GM12878 (cell line): Measurements from ENCODE around the gene FOXR2.

Experiments used
- BHLHE40 ChIP-seq, 2 experiments: fragments of 450-650 bp in 1 of 2; IDR thresholded peaks; 2 replicates each; pipeline ENCODE4 v1.6.1; 2011 to 2017; ENCODE audit warnings: low read depth in 2 of 2, borderline replicate concordance in 1 of 2, improper control_type of control experiment in 1 of 2, low read length in 1 of 2, mild to moderate bottlenecking in 1 of 2
- CTCF ChIP-seq, 3 experiments: IDR thresholded peaks in 2 of 3; conservative IDR thresholded peaks in 1 of 3; 2 replicates each; pipeline ENCODE4 v1.5.1; 2011; ENCODE audit warnings: low read depth in 3 of 3, low read length in 3 of 3, mild to moderate bottlenecking in 3 of 3, control low read depth in 2 of 3, moderate library complexity in 2 of 3, inconsistent platforms in 1 of 3, mixed read lengths in 1 of 3; ENCODE audit not compliant: control insufficient read depth in 2 of 3, insufficient read depth in 1 of 3; ENCODE audit errors: extremely low read depth in 1 of 3
- E2F4 ChIP-seq: IDR thresholded peaks from 2 replicates; pipeline ENCODE4 v1.6.1; 2012; ENCODE audit warnings: low read depth, low read length, improper control_type of control experiment
- JUNB ChIP-seq: IDR thresholded peaks from 2 replicates; pipeline ENCODE4 v1.6.1; 2016; ENCODE audit warnings: antibody characterized with exemption, mild to moderate bottlenecking
- MAX ChIP-seq: IDR thresholded peaks from 2 replicates; pipeline ENCODE4 v1.6.1; 2012; ENCODE audit warnings: low read depth, low read length, improper control_type of control experiment
- PML ChIP-seq: IDR thresholded peaks from 2 replicates; pipeline ENCODE4 v1.6.1; 2012; ENCODE audit warnings: low read length, inconsistent platforms
- POLR2AphosphoS5 ChIP-seq: IDR thresholded peaks from 2 replicates; pipeline ENCODE4 v1.6.1; 2011; ENCODE audit warnings: mild to moderate bottlenecking, low read length, inconsistent platforms
- RB1 ChIP-seq: fragments of 450-650 bp; formaldehyde crosslinking; IDR thresholded peaks from 2 replicates; pipeline ENCODE4 v1.6.1; 2017; ENCODE audit warnings: mild to moderate bottlenecking, borderline replicate concordance
- SUZ12 ChIP-seq: fragments of 200-600 bp; sonication (generic); IDR thresholded peaks from one replicate; pipeline ENCODE4 v1.6.1; 2018; ENCODE audit warnings: antibody characterized with exemption, mild to moderate bottlenecking; ENCODE audit not compliant: unreplicated experiment
- USF2 ChIP-seq: IDR thresholded peaks from 2 replicates; pipeline ENCODE4 v1.6.1; 2011; ENCODE audit warnings: low read depth, low read length, improper control_type of control experiment, borderline replicate concordance
- YY1 ChIP-seq: IDR thresholded peaks from 2 replicates; pipeline ENCODE4 v1.6.1; 2011; ENCODE audit warnings: low read depth, mild to moderate bottlenecking, low read length

- TF ChIP-seq JUNB (no peak), SUZ12 (no peak), PML (no peak), BHLHE40 (IDR thresholded peaks at IDR 0.05; ENCODE audit: borderline replicate concordance in 1 of 2, low read depth in 2 of 2, low read length in 1 of 2) (no peak), POLR2AphosphoS5 (no peak), RB1 (no peak), USF2 (no peak), MAX (no peak), YY1 (no peak), E2F4 (no peak), CTCF (IDR thresholded peaks at IDR 0.05 in 2 of 3, conservative IDR thresholded peaks at IDR 0.05 in 1 of 3; ENCODE audit: control insufficient read depth in 2 of 3, extremely low read depth in 1 of 3, insufficient read depth in 1 of 3, low read depth in 3 of 3, low read length in 3 of 3) (no peak)
These were observed 29.9 kb upstream of the FOXR2 start for GRCh38 chrX:55593296-55593695.
